Astrocyte of the cerebellum (primary cell): ENCODE results near the gene AS3MT.

Experiments
- DNase-seq: peaks from one replicate; pipeline ENCODE4 v3.0.0-alpha.2; 2011; ENCODE audit warnings: low read depth
- H3K4me3 ChIP-seq: 2 replicates; pipeline ENCODE4 v1.5.1; 2011; ENCODE audit warnings: mild to moderate bottlenecking, low read depth, low read length, moderate library complexity
- CTCF ChIP-seq: IDR thresholded peaks from 2 replicates; pipeline ENCODE4 v1.5.1; 2012; ENCODE audit warnings: low read length, low read depth, moderate library complexity, mild to moderate bottlenecking; ENCODE audit errors: missing control alignments
- in situ Hi-C: cut with HindIII; loops from 2 replicates; pipeline ENCODE4 v1.10.0; 2017; ENCODE audit warnings: low sequenced_read_pairs

AS3MT gene

GRCh38 chr10:102948176-102948575, 78.9 kb downstream of the AS3MT start:
- no peak overlapping the region for H3K4me3 ChIP-seq
- TF ChIP-seq CTCF, result no peak
- no peak for DNase-seq
- in situ Hi-C loops, result no loop called here

GRCh38 chr10:102948786-102949185, 79.5 kb downstream of the AS3MT start:
- no peak overlapping the region for H3K4me3 ChIP-seq
- no peak for TF ChIP-seq CTCF
- in situ Hi-C loops, result no loop called here
- DNase-seq, result no peak

GRCh38 chr10:102949916-102950315, 80.6 kb downstream of the AS3MT start:
- no peak for TF ChIP-seq CTCF
- in situ Hi-C loops, result no loop called here
- DNase-seq, result no peak
- no peak overlapping the region for H3K4me3 ChIP-seq

- TF ChIP-seq CTCF, result no peak
- DNase-seq, result no peak
- in situ Hi-C loops, result no loop called here
Observed at GRCh38 chr10:102951316-102951715, 82.0 kb downstream of the AS3MT start.

More at GRCh38 chr10:102951316-102951715, 82.0 kb downstream of the AS3MT start:
- H3K4me3 ChIP-seq, result no peak overlapping the region
